SK-N-MC (cell line): ENCODE data around the gene EME2.

ENCODE experiments used
- EZH2 ChIP-seq: fragments of 200-600 bp; sonication (generic); IDR thresholded peaks from one replicate; pipeline ENCODE4 v1.6.1; 2017; ENCODE audit warnings: antibody characterized with exemption
- FOXP2 ChIP-seq: optimal IDR thresholded peaks from 2 replicates; pipeline ENCODE3; 2011; ENCODE audit warnings: mild to moderate bottlenecking, moderate library complexity; ENCODE audit not compliant: insufficient read depth; ENCODE audit errors: extremely low read length, control extremely low read depth
- POLR2AphosphoS5 ChIP-seq: IDR thresholded peaks from 2 replicates; pipeline ENCODE4 v1.6.1; 2012; ENCODE audit warnings: mild to moderate bottlenecking, low read depth, low read length, borderline replicate concordance

GRCh38 chr16:1773703-1774447 is 1.3 kb downstream of the EME2 start:
- TF ChIP-seq POLR2AphosphoS5 (no peak), EZH2 (no peak), FOXP2 (no peak)
